HEK293T (cell line): ENCODE data around the gene SETD3.

ENCODE experiments used
- CTCF ChIA-PET: fragments of 350-600 bp; formaldehyde crosslinking; extraction: SDS; loops from one replicate; lab custom pipeline; 2021; ENCODE audit warnings: antibody characterized with exemption, inconsistent platforms; lab: Yijun Ruan, JAX
- POLR2A ChIA-PET: fragments of 350-600 bp; formaldehyde crosslinking; extraction: SDS; loops from one replicate; lab custom pipeline; 2020; ENCODE audit warnings: antibody characterized with exemption, inconsistent platforms; lab: Yijun Ruan, JAX
- DNase-seq: peaks from one replicate; pipeline ENCODE4 v3.0.0; 2012; ENCODE audit warnings: mixed read lengths; ENCODE audit errors: extremely low spot score
- ARNT ChIP-seq: fragments of 450-650 bp; IDR thresholded peaks from 2 replicates; pipeline ENCODE4 v1.6.1; 2017; ENCODE audit warnings: mild to moderate bottlenecking
- BHLHE40 ChIP-seq: fragments of 450-650 bp; IDR thresholded peaks from 2 replicates; pipeline ENCODE4 v1.6.1; 2016; ENCODE audit warnings: mild to moderate bottlenecking, moderate library complexity, borderline replicate concordance
- CTBP1 ChIP-seq: fragments of 450-650 bp; IDR thresholded peaks from 2 replicates; pipeline ENCODE4 v1.6.1; 2016; ENCODE audit warnings: borderline replicate concordance
- ELF4 ChIP-seq: fragments of 450-650 bp; IDR thresholded peaks from 2 replicates; pipeline ENCODE4 v1.6.1; 2017; ENCODE audit warnings: antibody characterized with exemption
- FOXA1 ChIP-seq: fragments of 450-650 bp; IDR thresholded peaks from 2 replicates; pipeline ENCODE4 v1.6.1; 2016; ENCODE audit warnings: mild to moderate bottlenecking
- FOXK2 ChIP-seq: fragments of 450-650 bp; IDR thresholded peaks from 2 replicates; pipeline ENCODE4 v1.6.1; 2016; ENCODE audit warnings: mild to moderate bottlenecking
- FOXM1 ChIP-seq: fragments of 450-650 bp; IDR thresholded peaks from 2 replicates; pipeline ENCODE4 v1.6.1; 2017; ENCODE audit warnings: mild to moderate bottlenecking, borderline replicate concordance
- HDGF ChIP-seq: fragments of 450-650 bp; IDR thresholded peaks from 2 replicates; pipeline ENCODE4 v1.6.1; 2017; ENCODE audit warnings: antibody characterized with exemption, borderline replicate concordance
- L3MBTL2 ChIP-seq: fragments of 450-650 bp; conservative IDR thresholded peaks from 2 replicates; pipeline ENCODE4 v1.6.1; 2016; ENCODE audit warnings: mild to moderate bottlenecking
- LEF1 ChIP-seq: fragments of 450-650 bp; IDR thresholded peaks from 2 replicates; pipeline ENCODE4 v1.6.1; 2017; ENCODE audit warnings: mild to moderate bottlenecking, borderline replicate concordance
- NFRKB ChIP-seq: fragments of 450-650 bp; IDR thresholded peaks from 2 replicates; pipeline ENCODE4 v1.6.1; 2016; ENCODE audit warnings: mild to moderate bottlenecking, moderate library complexity
- PKNOX1 ChIP-seq: fragments of 450-650 bp; IDR thresholded peaks from 2 replicates; pipeline ENCODE4 v1.6.1; 2016
- SP1 ChIP-seq: fragments of 450-650 bp; IDR thresholded peaks from 2 replicates; pipeline ENCODE4 v1.6.1; 2017
- SUZ12 ChIP-seq: fragments of 450-650 bp; IDR thresholded peaks from 2 replicates; pipeline ENCODE4 v1.6.1; 2016; ENCODE audit warnings: mild to moderate bottlenecking
- TARDBP ChIP-seq: fragments of 450-650 bp; IDR thresholded peaks from 2 replicates; pipeline ENCODE4 v1.6.1; 2016
- ZNF384 ChIP-seq: fragments of 450-650 bp; IDR thresholded peaks from 2 replicates; pipeline ENCODE4 v1.6.1; 2016

The SETD3 gene

GRCh38 chr14:99402285-99402648, 78.4 kb downstream of the SETD3 start:
- ChIA-PET POLR2A (interaction anchor here (1.1 kb wide), 1 partner anchor 10 kb away, joined by 3 read pairs; no protein-coding TSS in a partner anchor), CTCF (interaction anchor here (1.7 to 2.4 kb wide), 3 partner anchors 9 to 14 kb away, joined by 10 to 27 read pairs (median 18); no protein-coding TSS in a partner anchor)
- TF ChIP-seq ZNF384 (no peak), L3MBTL2 (no peak), BHLHE40 (no peak)
- DNase-seq, result no peak

GRCh38 chr14:99401621-99402284, 78.9 kb downstream of the SETD3 start:
- ChIA-PET CTCF (interaction anchor here (1.2 to 2.4 kb wide), 4 partner anchors 9 to 82 kb away, joined by 3 to 27 read pairs (median 14); no protein-coding TSS in a partner anchor), POLR2A (interaction anchor here (1.1 kb wide), 1 partner anchor 9 kb away, joined by 3 read pairs; no protein-coding TSS in a partner anchor)
- DNase-seq, result no peak
- TF ChIP-seq ELF4 (no peak), HDGF (no peak), CTBP1 (no peak), TARDBP (no peak), ARNT (no peak), ZNF384 (no peak), PKNOX1 (no peak), SP1 (no peak), FOXM1 (no peak), FOXA1 (no peak), LEF1 (no peak), L3MBTL2 (no peak), BHLHE40 (no peak), SUZ12 (no peak), FOXK2 (no peak), NFRKB (no peak)

GRCh38 chr14:99401211-99401610, 79.4 kb downstream of the SETD3 start:
- CTCF ChIA-PET, result interaction anchor here (1.2 to 2.4 kb wide), 4 partner anchors 8 to 81 kb away, joined by 3 to 27 read pairs (median 14); no protein-coding TSS in a partner anchor
- no peak for DNase-seq
- TF ChIP-seq TARDBP (no peak), BHLHE40 (no peak), ZNF384 (no peak), FOXK2 (no peak), ARNT (no peak), FOXM1 (no peak), LEF1 (no peak), FOXA1 (no peak), ELF4 (no peak), HDGF (no peak), PKNOX1 (no peak), L3MBTL2 (no peak), CTBP1 (no peak)
- POLR2A ChIA-PET, result no interaction called here

- TF ChIP-seq FOXK2 (no peak), LEF1 (no peak), TARDBP (no peak), NFRKB (no peak), SP1 (no peak), ZNF384 (no peak), HDGF (no peak), CTBP1 (no peak), FOXM1 (no peak), BHLHE40 (no peak), SUZ12 (no peak), PKNOX1 (no peak), ELF4 (no peak), FOXA1 (no peak), ARNT (no peak), L3MBTL2 (no peak)
- POLR2A ChIA-PET, result no interaction called here
- CTCF ChIA-PET, result interaction anchor here (1.0 kb wide), 1 partner anchor 9 kb away, joined by 4 read pairs; no protein-coding TSS in a partner anchor
- DNase-seq, result no peak
These were observed 83.0 kb downstream of the SETD3 start for GRCh38 chr14:99397698-99398097.

GRCh38 chr14:99395909-99396530, 84.6 kb downstream of the SETD3 start:
- ChIA-PET CTCF (interaction anchor here (0.7 to 1.0 kb wide), 3 partner anchors 17 to 76 kb away, joined by 3 to 11 read pairs (median 4); no protein-coding TSS in a partner anchor), POLR2A (no interaction called here)
- DNase-seq, result no peak

More at GRCh38 chr14:99395909-99396530, 84.6 kb downstream of the SETD3 start:
- TF ChIP-seq ZNF384 (no peak), FOXK2 (no peak), L3MBTL2 (no peak), SUZ12 (no peak), BHLHE40 (no peak), PKNOX1 (no peak), CTBP1 (no peak), SP1 (no peak), HDGF (no peak)
